Esophagus muscularis mucosa (tissue), 3 donors: Measurements from ENCODE around the gene CHDH.

Source experiments
- CTCF ChIP-seq, 3 experiments: fragments of 200-600 bp in 2 of 3; fragments of 450-650 bp in 1 of 3; sonication (generic) in 2 of 3; IDR thresholded peaks; one replicate each; pipeline ENCODE4 v1.5.1; 2017 to 2019; ENCODE audit warnings: antibody characterized with exemption in 3 of 3, mild to moderate bottlenecking in 2 of 3, moderate library complexity in 1 of 3
- EP300 ChIP-seq: sonication (generic); formaldehyde crosslinking; IDR thresholded peaks from one replicate; pipeline ENCODE4 v1.6.1; 2017; ENCODE audit warnings: antibody characterized with exemption

GRCh38 chr3:53811143-53811927 is 34.9 kb downstream of the CHDH start:
- TF ChIP-seq CTCF (IDR thresholded peaks at IDR 0.05) = no peak
- no peak for TF ChIP-seq EP300
